Astrocyte of the spinal cord (primary cell): ENCODE results near the gene FAM210B.
A peak's percentile ranks its signal among the peaks of the same experiment; 100 is the strongest.

Source experiments
- DNase-seq: peaks from one replicate; pipeline ENCODE4 v3.0.0; 2011; ENCODE audit warnings: low read depth, low spot score
- H3K4me3 ChIP-seq: 2 replicates; pipeline ENCODE4 v1.5.1; 2011; ENCODE audit warnings: low read depth, mild to moderate bottlenecking, low read length, moderate library complexity
- CTCF ChIP-seq: IDR thresholded peaks from 2 replicates; pipeline ENCODE4 v1.5.1; 2012; ENCODE audit warnings: low read depth, mild to moderate bottlenecking, low read length, inconsistent platforms
- in situ Hi-C: cut with HindIII; loops from 2 replicates; pipeline ENCODE4 v1.10.0; 2017; ENCODE audit warnings: low sequenced_read_pairs

The FAM210B gene

GRCh38 chr20:56358600-56359211, at the start of gene FAM210B:
TSS of gene FAM210B (plus strand) at chr20:56358974. CDS start at chr20:56359006, 32 bp downstream.
- DNase-seq = peak; percentile 88
- peak within 1 kb of the TSS; percentile 82 for H3K4me3 ChIP-seq
- in situ Hi-C loops = no loop called here
- TF ChIP-seq CTCF = no peak

GRCh38 chr20:56316051-56316450, 42.7 kb upstream of the FAM210B start:
- in situ Hi-C loops = no loop called here
- H3K4me3 ChIP-seq = no peak overlapping the region
- DNase-seq = no peak
- TF ChIP-seq CTCF = no peak

- no peak overlapping the region for H3K4me3 ChIP-seq
- TF ChIP-seq CTCF = no peak
- DNase-seq = no peak
- in situ Hi-C loops = no loop called here
These were observed 42.3 kb upstream of the FAM210B start for GRCh38 chr20:56316483-56316882.

- in situ Hi-C loops = no loop called here
- H3K4me3 ChIP-seq = no peak overlapping the region
- no peak for TF ChIP-seq CTCF
- DNase-seq = no peak
These were observed 36.1 kb upstream of the FAM210B start for GRCh38 chr20:56322681-56323080.

GRCh38 chr20:56323206-56323605, 35.6 kb upstream of the FAM210B start:
- no peak for DNase-seq
- TF ChIP-seq CTCF = no peak
- in situ Hi-C loops = no loop called here
- no peak overlapping the region for H3K4me3 ChIP-seq

GRCh38 chr20:56323656-56324055, 35.1 kb upstream of the FAM210B start:
- no peak for TF ChIP-seq CTCF
- DNase-seq = no peak

More at GRCh38 chr20:56323656-56324055, 35.1 kb upstream of the FAM210B start:
- no peak overlapping the region for H3K4me3 ChIP-seq
- in situ Hi-C loops = no loop called here
